Endothelial cell of umbilical vein (primary cell): ENCODE data around the gene MPPE1. TPM values are rescaled to one million over a fixed set of nuclear protein-coding genes. Genes with fewer than 3 reads are reported as not detected.
"Not testable (repeated sequence)": the region's sequence is repeated elsewhere in the genome, so short reads cannot be mapped to it uniquely, and the experiment has no call there.

Source experiments
- BruUV-seq: library from RNA; stranded (reverse); fragments of 400-500 nt; replicated peaks from 2 replicates; lab custom pipeline; 2021; lab: Mats Ljungman, UMichigan
- CTCF ChIA-PET: fragments of 300-600, 350-600 bp; sonication (Branson Sonifier 250); formaldehyde crosslinking; loops from one replicate; lab custom pipeline; 2021; ENCODE audit warnings: antibody characterized with exemption, inconsistent platforms; lab: Charles Lee
- POLR2A ChIA-PET: fragments of 300-600, 350-600 bp; sonication (Branson Sonifier 250); formaldehyde crosslinking; loops from one replicate; lab custom pipeline; 2021; ENCODE audit warnings: antibody characterized with exemption, inconsistent platforms; lab: Charles Lee
- DNase-seq: peaks from one replicate; pipeline ENCODE4 v3.0.0-alpha.2; 2011; ENCODE audit warnings: low read depth, low spot score
- FAIRE-seq: peaks from 2 replicates; lab custom pipeline; 2011; peaks lifted over from hg19 to GRCh38; lab: Jason Lieb, UNC
- H2AFZ ChIP-seq: 2 replicates; pipeline ENCODE4 v1.6.0; 2012; ENCODE audit warnings: low read depth, low read length, control low read depth, inconsistent platforms
- H3K27ac ChIP-seq: 2 replicates; pipeline ENCODE4 v1.5.1; 2011; ENCODE audit warnings: low read depth, mild to moderate bottlenecking, control low read depth, low read length, moderate library complexity; ENCODE audit not compliant: insufficient read depth
- H3K27me3 ChIP-seq, 2 experiments: 2 replicates each; pipeline versions ENCODE4 v1.6.0 to v1.6.1; 2011; ENCODE audit warnings: low read length in 2 of 2, mixed read lengths in 1 of 2; ENCODE audit not compliant: control insufficient read depth in 2 of 2, insufficient read depth in 2 of 2
- H3K36me3 ChIP-seq, 2 experiments: 2 replicates in 1 of 2; 3 replicates in 1 of 2; pipeline ENCODE4 v1.5.1; 2011; ENCODE audit warnings: low read length in 2 of 2, mild to moderate bottlenecking in 1 of 2, moderate library complexity in 1 of 2; ENCODE audit not compliant: control insufficient read depth in 2 of 2, insufficient read depth in 2 of 2; ENCODE audit errors: extremely low read depth in 1 of 2
- H3K4me1 ChIP-seq: 3 replicates; pipeline ENCODE4 v1.5.1; 2011; ENCODE audit warnings: mild to moderate bottlenecking, low read length; ENCODE audit not compliant: control insufficient read depth, insufficient read depth; ENCODE audit errors: extremely low read depth
- H3K4me2 ChIP-seq: 2 replicates; pipeline ENCODE4 v1.6.1; 2011; ENCODE audit warnings: low read length, control low read depth, mixed read lengths; ENCODE audit not compliant: insufficient read depth
- H3K4me3 ChIP-seq, 3 experiments: fragments of 200-600 bp in 1 of 3; sonication (generic), shearing (Covaris generic) in 1 of 3; replicated peaks in 1 of 3; 2 replicates each; pipeline ENCODE4 v1.5.1; 2011 to 2016; ENCODE audit warnings: control low read depth in 3 of 3, low read length in 3 of 3, mild to moderate bottlenecking in 2 of 3, inconsistent platforms in 1 of 3, low read depth in 1 of 3, moderate library complexity in 1 of 3; ENCODE audit not compliant: insufficient read depth in 1 of 3
- H3K79me2 ChIP-seq: 2 replicates; pipeline ENCODE4 v1.6.0; 2012; ENCODE audit warnings: low read length, inconsistent platforms; ENCODE audit not compliant: control insufficient read depth, insufficient read depth
- H3K9ac ChIP-seq: replicated peaks from 2 replicates; pipeline ENCODE3; 2011; ENCODE audit warnings: low read length, control low read depth; ENCODE audit not compliant: insufficient read depth; ENCODE audit errors: extremely low read depth
- H3K9me1 ChIP-seq: replicated peaks from 3 replicates; pipeline ENCODE4 v1.6.0; 2011; ENCODE audit warnings: mild to moderate bottlenecking, low read length; ENCODE audit not compliant: control insufficient read depth, insufficient read depth; ENCODE audit errors: extremely low read depth
- H3K9me3 ChIP-seq: replicated peaks from 2 replicates; pipeline ENCODE4 v1.5.1; 2012; ENCODE audit warnings: low read length, inconsistent platforms; ENCODE audit not compliant: control insufficient read depth, insufficient read depth
- H4K20me1 ChIP-seq: replicated peaks from 2 replicates; pipeline ENCODE3; 2011; ENCODE audit warnings: mild to moderate bottlenecking, low read length; ENCODE audit not compliant: control insufficient read depth, insufficient read depth; ENCODE audit errors: extremely low read depth
- CTCF ChIP-seq, 2 donors: IDR thresholded peaks; 1 replicate in 1 of 2; 2 replicates in 1 of 2; pipeline ENCODE4 v1.5.1; 2011; ENCODE audit warnings: low read length in 2 of 2, mild to moderate bottlenecking in 2 of 2, moderate library complexity in 2 of 2, control low read depth in 1 of 2, inconsistent platforms in 1 of 2, low read depth in 1 of 2; ENCODE audit not compliant: insufficient read depth in 1 of 2; ENCODE audit errors: extremely low read depth in 1 of 2
- EZH2 ChIP-seq: IDR thresholded peaks from 2 replicates; pipeline ENCODE4 v1.6.1; 2012; ENCODE audit warnings: borderline replicate concordance, low read depth, mild to moderate bottlenecking, moderate library complexity, low read length, inconsistent platforms; ENCODE audit not compliant: severe bottlenecking
- FOS ChIP-seq: IDR thresholded peaks from 2 replicates; pipeline ENCODE4 v1.6.1; 2011; ENCODE audit warnings: mild to moderate bottlenecking, low read length, moderate library complexity, borderline replicate concordance; ENCODE audit not compliant: insufficient read depth
- GATA2 ChIP-seq: IDR thresholded peaks from 2 replicates; pipeline ENCODE4 v1.7.0; 2011; ENCODE audit warnings: low read depth, mild to moderate bottlenecking, moderate library complexity, mixed read lengths, low read length; ENCODE audit not compliant: insufficient read length, insufficient read depth
- JUN ChIP-seq: IDR thresholded peaks from 2 replicates; pipeline ENCODE4 v1.6.1; 2011; ENCODE audit warnings: borderline replicate concordance, low read depth; ENCODE audit not compliant: insufficient read length, insufficient read depth
- MAX ChIP-seq: IDR thresholded peaks from 2 replicates; pipeline ENCODE4 v1.6.1; 2011; ENCODE audit not compliant: insufficient read depth, insufficient read length
- MYC ChIP-seq: IDR thresholded peaks from one replicate; pipeline ENCODE4 v1.6.1; 2011; ENCODE audit warnings: mild to moderate bottlenecking, low read depth, low read length
- POLR2A ChIP-seq: IDR thresholded peaks from 2 replicates; pipeline ENCODE4 v1.6.1; 2012; ENCODE audit warnings: low read depth, mild to moderate bottlenecking, control low read depth, low read length
- POLR2AphosphoS5 ChIP-seq: IDR thresholded peaks from 2 replicates; pipeline ENCODE4 v1.6.1; 2012; ENCODE audit warnings: low read depth, mild to moderate bottlenecking, control low read depth, low read length, moderate library complexity; ENCODE audit not compliant: insufficient read depth
- dilution Hi-C: fragments of 300-500 bp; cut with MboI; formaldehyde crosslinking; loops from one replicate; pipeline ENCODE4 v1.15.0; 2019; ENCODE audit warnings: low sequenced_read_pairs; ENCODE audit not compliant: extremely low pct_ligation_motif_present
- intact Hi-C: fragments of 100-400 bp; cut with micrococcal nuclease; formaldehyde crosslinking; loops from one replicate; pipeline ENCODE4 v1.10.0; 2022
- polyA plus RNA-seq, 4 experiments: library from polyadenylated mRNA; depleted of rRNA in 3 of 4; stranded (reverse) in 3 of 4; unstranded in 1 of 4; fragments of >200 nt; gene quantifications; 2 replicates each; pipeline versions ENCODE4 v1.2.1 to v1.2.3, GENCODE V29; 2011 to 2012; ENCODE audit warnings: missing spikeins in 1 of 4
- total RNA-seq: library from RNA; stranded (reverse); gene quantifications from 2 replicates; pipeline ENCODE4 v1.2.3, GENCODE V29; 2021

The MPPE1 gene
- total and polyA plus RNA-seq, 2 donors (not counting 3 experiments of a cell fraction or from before 2014, with no cell fraction given), result 13.4 to 30.6 TPM

- H3K9me1 ChIP-seq, result no peaks in the 10 kb centered on the region
- no peak overlapping the region for H3K4me2 ChIP-seq
- H3K9ac ChIP-seq, result no peak overlapping the region
- no peak overlapping the region for H3K27ac ChIP-seq
- FAIRE-seq (no peak), DNase-seq (no peak)
- dilution Hi-C loops, result no loop called here
- H3K27me3 ChIP-seq, result no peaks in the 10 kb centered on the region
- no peak for TF ChIP-seq POLR2A
- no peak for TF ChIP-seq POLR2AphosphoS5
- TF ChIP-seq FOS, result no peak
- TF ChIP-seq EZH2, result no peak
- TF ChIP-seq JUN, result no peak
- TF ChIP-seq MYC, result no peak
- no peak for TF ChIP-seq MAX
- TF ChIP-seq CTCF (IDR thresholded peaks at IDR 0.05; ENCODE audit: extremely low read depth in 1 of 2, insufficient read depth in 1 of 2, low read depth in 1 of 2, low read length in 2 of 2), result no peak
- TF ChIP-seq GATA2, result no peak
- peaks cover 4% of the 10 kb centered on the region for H3K4me1 ChIP-seq
- BruUV-seq, result no TSS peak
- POLR2A ChIA-PET, result interaction anchor here (0.6 kb wide), 1 partner anchor 347 kb away, joined by 3 read pairs; no protein-coding TSS in a partner anchor
- intact Hi-C loops, result no loop called here
- CTCF ChIA-PET, result no interaction called here
- no peaks in the 10 kb centered on the region for H4K20me1 ChIP-seq
- no peaks in the 10 kb centered on the region for H3K9me3 ChIP-seq
- peaks cover 0 to 5% of the 10 kb centered on the region in 2 experiments for H3K36me3 ChIP-seq
- no peak overlapping the region for H2AFZ ChIP-seq
- H3K79me2 ChIP-seq, result no peaks in the 10 kb centered on the region
- H3K4me3 ChIP-seq, result no peak overlapping the region
These were observed 10.3 kb downstream of the MPPE1 start for GRCh38 chr18:11897781-11898180.

- H3K4me1 ChIP-seq, H2AFZ ChIP-seq, H3K79me2 ChIP-seq, H3K36me3 ChIP-seq, H3K9me1 ChIP-seq, dilution Hi-C loops, FAIRE-seq, H3K9me3 ChIP-seq, H3K4me3 ChIP-seq, intact Hi-C loops, DNase-seq, H3K9ac ChIP-seq, H3K27ac ChIP-seq, H3K4me2 ChIP-seq, CTCF ChIA-PET, BruUV-seq, POLR2A ChIA-PET, H4K20me1 ChIP-seq, H3K27me3 ChIP-seq: not testable (repeated sequence)
These were observed 15.7 kb downstream of the MPPE1 start for GRCh38 chr18:11892438-11892837.
